WTC11 (cell line): ENCODE data around the gene UCHL1. TPM values are rescaled to one million over a fixed set of nuclear protein-coding genes. Genes with fewer than 3 reads are reported as not detected.

Experiments
- ATAC-seq: fragments of 200-7000 bp; cut with Tn5 transposase; 2 replicates; pipeline ENCODE4 v1.10.0; 2021; ENCODE audit warnings: mild to moderate bottlenecking, moderate library complexity
- CTCF ChIA-PET: fragments of 300-600 bp; sonication (Branson Sonifier 250); formaldehyde crosslinking; loops from one replicate; lab custom pipeline; 2021; ENCODE audit warnings: antibody characterized with exemption; lab: Charles Lee
- POLR2A ChIA-PET: fragments of 350-600 bp; sonication (Branson Sonifier 250); formaldehyde crosslinking; loops from one replicate; lab custom pipeline; 2021; ENCODE audit warnings: antibody characterized with exemption; lab: Charles Lee
- DNase-seq: peaks from one replicate; pipeline ENCODE4 v3.0.0; 2021; ENCODE audit warnings: low spot score
- H3K27ac Mint-ChIP-seq: 2 replicates; pipeline ENCODE4 v1.8.0; 2021; ENCODE audit warnings: mixed read lengths
- H3K27me3 Mint-ChIP-seq: 2 replicates; pipeline ENCODE4 v1.8.0; 2021; ENCODE audit warnings: low read depth, mild to moderate bottlenecking, moderate library complexity, mixed read lengths
- H3K36me3 Mint-ChIP-seq: 2 replicates; pipeline ENCODE4 v1.8.0; 2021; ENCODE audit warnings: mixed read lengths
- H3K4me1 Mint-ChIP-seq: 2 replicates; pipeline ENCODE4 v1.8.0; 2022; ENCODE audit warnings: mixed read lengths
- H3K4me3 Mint-ChIP-seq: 2 replicates; pipeline ENCODE4 v1.8.0; 2021; ENCODE audit warnings: mild to moderate bottlenecking, moderate library complexity, mixed read lengths
- H3K9me3 Mint-ChIP-seq: 2 replicates; pipeline ENCODE4 v1.8.0; 2021; ENCODE audit warnings: mixed read lengths
- CBFB ChIP-seq: sonication (generic); formaldehyde crosslinking; IDR thresholded peaks from 2 replicates; pipeline ENCODE4 v1.8.1; 2022; ENCODE audit warnings: mild to moderate bottlenecking, low read depth, missing genetic modification reagents
- CREB1 ChIP-seq: sonication (generic); formaldehyde crosslinking; IDR thresholded peaks from 2 replicates; pipeline ENCODE4 v1.8.0; 2023; ENCODE audit warnings: mild to moderate bottlenecking, missing genetic modification reagents
- EMX1 ChIP-seq: fragments of 250-450 bp; sonication (Bioruptor Pico); IDR thresholded peaks from 2 replicates; pipeline ENCODE4 v1.8.0; 2021; ENCODE audit warnings: mild to moderate bottlenecking
- FOXK1 ChIP-seq: sonication (generic); formaldehyde crosslinking; IDR thresholded peaks from 2 replicates; pipeline ENCODE4 v1.8.0; 2022; ENCODE audit warnings: mild to moderate bottlenecking, moderate library complexity, missing genetic modification reagents
- GTF2I ChIP-seq: fragments of 250-450 bp; sonication (Bioruptor Pico); conservative IDR thresholded peaks from 2 replicates; pipeline ENCODE4 v1.4.0; 2021; ENCODE audit warnings: mild to moderate bottlenecking
- MXD4 ChIP-seq: fragments of 250-450 bp; sonication (Bioruptor Pico); IDR thresholded peaks from 2 replicates; pipeline ENCODE4 v1.8.0; 2021; ENCODE audit warnings: mild to moderate bottlenecking, moderate library complexity, borderline replicate concordance
- NFATC4 ChIP-seq: fragments of 250-450 bp; sonication (Bioruptor Pico); IDR thresholded peaks from 2 replicates; pipeline ENCODE4 v1.9.0; 2021; ENCODE audit warnings: mild to moderate bottlenecking
- NFE2L1 ChIP-seq: sonication (generic); formaldehyde crosslinking; IDR thresholded peaks from 2 replicates; pipeline ENCODE4 v1.8.1; 2023; ENCODE audit warnings: missing genetic modification reagents
- NFYB ChIP-seq: sonication (generic); formaldehyde crosslinking; conservative IDR thresholded peaks from 2 replicates; pipeline ENCODE4 v1.8.0; 2022; ENCODE audit warnings: low read depth, missing genetic modification reagents
- NR3C1 ChIP-seq: sonication (generic); formaldehyde crosslinking; conservative IDR thresholded peaks from 2 replicates; pipeline ENCODE4 v1.8.1; 2023; ENCODE audit warnings: low read depth, mild to moderate bottlenecking, missing genetic modification reagents
- OVOL2 ChIP-seq: fragments of 250-450 bp; sonication (Bioruptor Pico); IDR thresholded peaks from 2 replicates; pipeline ENCODE4 v1.9.0; 2021; ENCODE audit warnings: mild to moderate bottlenecking, borderline replicate concordance
- SOX15 ChIP-seq: fragments of 250-450 bp; sonication (Bioruptor Pico); IDR thresholded peaks from 2 replicates; pipeline ENCODE4 v1.9.0; 2021; ENCODE audit warnings: mild to moderate bottlenecking
- SP1 ChIP-seq: sonication (generic); formaldehyde crosslinking; conservative IDR thresholded peaks from 2 replicates; pipeline ENCODE4 v1.8.1; 2022; ENCODE audit warnings: missing genetic modification reagents
- TEAD1 ChIP-seq: sonication (generic); formaldehyde crosslinking; IDR thresholded peaks from 2 replicates; pipeline ENCODE4 v1.8.0; 2022; ENCODE audit warnings: mild to moderate bottlenecking, missing genetic modification reagents
- TP53 ChIP-seq: sonication (generic); formaldehyde crosslinking; IDR thresholded peaks from 2 replicates; pipeline ENCODE4 v1.8.1; 2023; ENCODE audit warnings: mild to moderate bottlenecking, missing genetic modification reagents
- ZNF121 ChIP-seq: sonication (generic); formaldehyde crosslinking; IDR thresholded peaks from 2 replicates; pipeline ENCODE4 v1.8.0; 2023; ENCODE audit warnings: missing genetic modification reagents
- ZNF416 ChIP-seq: fragments of 250-450 bp; sonication (Bioruptor Pico); IDR thresholded peaks from 2 replicates; pipeline ENCODE4 v1.9.0; 2021; ENCODE audit warnings: mild to moderate bottlenecking, inconsistent platforms
- ZNF425 ChIP-seq: fragments of 250-450 bp; sonication (Bioruptor Pico); conservative IDR thresholded peaks from 2 replicates; pipeline ENCODE4 v1.9.0; 2021; ENCODE audit warnings: mild to moderate bottlenecking
- ZNF671 ChIP-seq: fragments of 250-450 bp; sonication (Bioruptor Pico); IDR thresholded peaks from 2 replicates; pipeline ENCODE4 v1.8.0; 2021; ENCODE audit warnings: mild to moderate bottlenecking
- total RNA-seq: library from RNA; stranded (reverse); gene quantifications from 3 replicates; pipeline ENCODE4 v1.2.3, GENCODE V29; 2021
- TF ChIP-seq, protein P1 (sequence below): sonication (generic); formaldehyde crosslinking; IDR thresholded peaks from 2 replicates; pipeline ENCODE4 v1.8.1; 2022; ENCODE audit warnings: low read depth, missing genetic modification reagents, borderline replicate concordance
- TF ChIP-seq, protein P2 (sequence below): sonication (generic); formaldehyde crosslinking; IDR thresholded peaks from 2 replicates; pipeline ENCODE4 v1.8.1; 2023; ENCODE audit warnings: mild to moderate bottlenecking, missing genetic modification reagents
- TF ChIP-seq, protein P3 (sequence below): fragments of 250-450 bp; sonication (Bioruptor Pico); IDR thresholded peaks from 2 replicates; pipeline ENCODE4 v1.9.0; 2021; ENCODE audit warnings: mild to moderate bottlenecking

The UCHL1 gene
- total RNA-seq, 1 experiment from 2014 or later: 548 TPM

- DNase-seq: peak; percentile 23
These were observed 2.1 kb downstream of the UCHL1 start for GRCh38 chr4:41258783-41259182.

GRCh38 chr4:41260116-41260733, 3.5 kb downstream of the UCHL1 start:
- H3K9me3 Mint-ChIP-seq: no peaks in the 10 kb centered on the region
- TF ChIP-seq EMX1 (CRISPR knock-in tag) (no peak), NR3C1 (CRISPR knock-in tag) (no peak), SP1 (CRISPR knock-in tag) (no peak), FOXK1 (CRISPR knock-in tag) (no peak), ZNF671 (CRISPR knock-in tag) (no peak), TP53 (CRISPR knock-in tag) (no peak), ZNF121 (CRISPR knock-in tag) (no peak), SOX15 (CRISPR knock-in tag) (no peak), GTF2I (no peak), CBFB (CRISPR knock-in tag) (no peak), TEAD1 (no peak), ZNF425 (no peak), ZNF416 (CRISPR knock-in tag) (no peak), NFYB (no peak)
- TF ChIP-seq, protein P1, sequence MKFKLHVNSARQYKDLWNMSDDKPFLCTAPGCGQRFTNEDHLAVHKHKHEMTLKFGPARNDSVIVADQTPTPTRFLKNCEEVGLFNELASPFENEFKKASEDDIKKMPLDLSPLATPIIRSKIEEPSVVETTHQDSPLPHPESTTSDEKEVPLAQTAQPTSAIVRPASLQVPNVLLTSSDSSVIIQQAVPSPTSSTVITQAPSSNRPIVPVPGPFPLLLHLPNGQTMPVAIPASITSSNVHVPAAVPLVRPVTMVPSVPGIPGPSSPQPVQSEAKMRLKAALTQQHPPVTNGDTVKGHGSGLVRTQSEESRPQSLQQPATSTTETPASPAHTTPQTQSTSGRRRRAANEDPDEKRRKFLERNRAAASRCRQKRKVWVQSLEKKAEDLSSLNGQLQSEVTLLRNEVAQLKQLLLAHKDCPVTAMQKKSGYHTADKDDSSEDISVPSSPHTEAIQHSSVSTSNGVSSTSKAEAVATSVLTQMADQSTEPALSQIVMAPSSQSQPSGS (CRISPR knock-in tag): no peak
- TF ChIP-seq, protein P2, sequence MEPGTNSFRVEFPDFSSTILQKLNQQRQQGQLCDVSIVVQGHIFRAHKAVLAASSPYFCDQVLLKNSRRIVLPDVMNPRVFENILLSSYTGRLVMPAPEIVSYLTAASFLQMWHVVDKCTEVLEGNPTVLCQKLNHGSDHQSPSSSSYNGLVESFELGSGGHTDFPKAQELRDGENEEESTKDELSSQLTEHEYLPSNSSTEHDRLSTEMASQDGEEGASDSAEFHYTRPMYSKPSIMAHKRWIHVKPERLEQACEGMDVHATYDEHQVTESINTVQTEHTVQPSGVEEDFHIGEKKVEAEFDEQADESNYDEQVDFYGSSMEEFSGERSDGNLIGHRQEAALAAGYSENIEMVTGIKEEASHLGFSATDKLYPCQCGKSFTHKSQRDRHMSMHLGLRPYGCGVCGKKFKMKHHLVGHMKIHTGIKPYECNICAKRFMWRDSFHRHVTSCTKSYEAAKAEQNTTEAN: no peak
- TF ChIP-seq, protein P3, sequence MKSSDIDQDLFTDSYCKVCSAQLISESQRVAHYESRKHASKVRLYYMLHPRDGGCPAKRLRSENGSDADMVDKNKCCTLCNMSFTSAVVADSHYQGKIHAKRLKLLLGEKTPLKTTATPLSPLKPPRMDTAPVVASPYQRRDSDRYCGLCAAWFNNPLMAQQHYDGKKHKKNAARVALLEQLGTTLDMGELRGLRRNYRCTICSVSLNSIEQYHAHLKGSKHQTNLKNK (CRISPR knock-in tag): no peak
- POLR2A ChIA-PET: interaction anchor here (2.3 kb wide), 1 partner anchor 8 kb away, joined by 9 read pairs; no protein-coding TSS in a partner anchor
- H3K27ac Mint-ChIP-seq: no peak overlapping the region; the same call in 1 of the 2 replicates
- H3K27me3 Mint-ChIP-seq: no peaks in the 10 kb centered on the region; the same call in 1 of the 2 replicates
- H3K36me3 Mint-ChIP-seq: peaks cover 71% of the 10 kb centered on the region
- ATAC-seq (no peak), DNase-seq (no peak)
- CTCF ChIA-PET: interaction anchor here (1.2 kb wide), 1 partner anchor 385 kb away, joined by 3 read pairs; no protein-coding TSS in a partner anchor
- H3K4me3 Mint-ChIP-seq: no peak overlapping the region
- peaks cover 29% of the 10 kb centered on the region for H3K4me1 Mint-ChIP-seq

More at GRCh38 chr4:41258783-41259182, 2.1 kb downstream of the UCHL1 start:
- peaks cover 59% of the 10 kb centered on the region for H3K36me3 Mint-ChIP-seq
- H3K27me3 Mint-ChIP-seq: no peaks in the 10 kb centered on the region; the same call in 1 of the 2 replicates
- peak overlapping the region; percentile 80 for H3K27ac Mint-ChIP-seq
- POLR2A ChIA-PET: interaction anchor here (1.0 to 2.3 kb wide), 3 partner anchors 10 to 44 kb away, joined by 5 to 9 read pairs (median 9); partner anchors contain the start of gene APBB2
- CTCF ChIA-PET: interaction anchor here (0.9 to 3.9 kb wide), 9 partner anchors 21 to 418 kb away, joined by 3 to 14 read pairs (median 5); partner anchors contain the start of gene APBB2
- TF ChIP-seq SP1 (CRISPR knock-in tag): no peak
- TF ChIP-seq NFE2L1 (CRISPR knock-in tag): peak; percentile 90
- TF ChIP-seq, all 79 proteins: peak for 1
- ATAC-seq: no peak
- Mint-ChIP-seq H3K9me3 (no peaks in the 10 kb centered on the region), H3K4me1 (peaks cover 32% of the 10 kb centered on the region), H3K4me3 (peak overlapping the region; percentile 94)

DNA sequence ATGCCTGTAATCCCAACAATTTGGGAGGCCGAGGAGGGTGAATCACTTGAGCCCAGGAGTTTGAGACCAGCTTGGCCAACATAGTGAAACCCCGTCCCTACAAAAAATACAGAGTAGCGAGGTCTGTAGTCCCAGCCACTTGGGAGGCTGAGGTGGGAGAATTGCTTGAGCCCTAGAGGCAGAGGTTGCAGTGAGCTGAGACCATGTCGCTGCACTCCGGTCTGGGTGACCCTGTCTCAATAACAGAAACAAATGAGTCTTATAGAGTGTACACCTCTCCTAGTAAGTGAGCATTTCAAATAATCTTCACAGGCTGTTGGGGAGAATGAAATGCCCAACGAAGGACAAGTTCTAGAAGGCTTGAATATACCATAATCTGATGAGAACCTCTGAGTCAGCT, 5.5 kb downstream of the UCHL1 start:
- 0 out of 2 replicates have a peak, but pooled peaks have one; percentile 51 for TF ChIP-seq NFATC4 (CRISPR knock-in tag)
- no peak for TF ChIP-seq MXD4
- no peak for TF ChIP-seq OVOL2 (CRISPR knock-in tag)
- TF ChIP-seq CREB1: no peak
- DNase-seq: no peak
- ATAC-seq: no peak
- Mint-ChIP-seq H3K36me3 (peaks cover 88% of the 10 kb centered on the region), H3K27me3 (no peaks in the 10 kb centered on the region; the same call in 1 of the 2 replicates), H3K9me3 (no peaks in the 10 kb centered on the region), H3K4me1 (peaks cover 19% of the 10 kb centered on the region), H3K4me3 (no peak overlapping the region), H3K27ac (no peak overlapping the region)
- ChIA-PET CTCF (no interaction called here), POLR2A (no interaction called here)
